ENCODE measurements around the gene DENND6B.

GRCh38 chr22:50320671-50321325 is 6.0 kb downstream of the DENND6B start:
- TF ChIP-seq POLR2A (IDR thresholded peaks at IDR 0.05; ENCODE audit: low read depth, low read length) (no peak), TAF1 (IDR thresholded peaks at IDR 0.05; ENCODE audit: low read depth, low read length) (no peak), POLR2AphosphoS5 (IDR thresholded peaks at IDR 0.05; ENCODE audit: low read depth, low read length) (no peak), SPI1 (IDR thresholded peaks at IDR 0.05; ENCODE audit: low read depth, low read length) (no peak), POU2F2 (IDR thresholded peaks at IDR 0.05; ENCODE audit: low read depth, low read length) (no peak), PAX5 (IDR thresholded peaks at IDR 0.05; ENCODE audit: insufficient read depth, low read length, severe bottlenecking) (no peak)

Data from GM12891 (cell line).